ENCODE results near the gene MME.

- TF ChIP-seq, protein P1, sequence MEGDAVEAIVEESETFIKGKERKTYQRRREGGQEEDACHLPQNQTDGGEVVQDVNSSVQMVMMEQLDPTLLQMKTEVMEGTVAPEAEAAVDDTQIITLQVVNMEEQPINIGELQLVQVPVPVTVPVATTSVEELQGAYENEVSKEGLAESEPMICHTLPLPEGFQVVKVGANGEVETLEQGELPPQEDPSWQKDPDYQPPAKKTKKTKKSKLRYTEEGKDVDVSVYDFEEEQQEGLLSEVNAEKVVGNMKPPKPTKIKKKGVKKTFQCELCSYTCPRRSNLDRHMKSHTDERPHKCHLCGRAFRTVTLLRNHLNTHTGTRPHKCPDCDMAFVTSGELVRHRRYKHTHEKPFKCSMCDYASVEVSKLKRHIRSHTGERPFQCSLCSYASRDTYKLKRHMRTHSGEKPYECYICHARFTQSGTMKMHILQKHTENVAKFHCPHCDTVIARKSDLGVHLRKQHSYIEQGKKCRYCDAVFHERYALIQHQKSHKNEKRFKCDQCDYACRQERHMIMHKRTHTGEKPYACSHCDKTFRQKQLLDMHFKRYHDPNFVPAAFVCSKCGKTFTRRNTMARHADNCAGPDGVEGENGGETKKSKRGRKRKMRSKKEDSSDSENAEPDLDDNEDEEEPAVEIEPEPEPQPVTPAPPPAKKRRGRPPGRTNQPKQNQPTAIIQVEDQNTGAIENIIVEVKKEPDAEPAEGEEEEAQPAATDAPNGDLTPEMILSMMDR (IDR thresholded peaks at IDR 0.05; ENCODE audit: low read depth, low read length), result no peak
- no peak for TF ChIP-seq EZH2phosphoT487 (IDR thresholded peaks at IDR 0.05; ENCODE audit: low read depth)
These were observed 69.4 kb downstream of the MME start for GRCh38 chr3:155149494-155149893.
